GM21390 (cell line): ENCODE results near the gene EFCAB3.
"Not testable (repeated sequence)": the region's sequence is repeated elsewhere in the genome, so short reads cannot be mapped to it uniquely, and the experiment has no call there.

ENCODE experiments used
- ATAC-seq: cut with Tn5 transposase; IDR thresholded peaks from one replicate; pipeline ENCODE4 v1.9.1; 2021; ENCODE audit not compliant: unreplicated experiment

EFCAB3 gene

DNA sequence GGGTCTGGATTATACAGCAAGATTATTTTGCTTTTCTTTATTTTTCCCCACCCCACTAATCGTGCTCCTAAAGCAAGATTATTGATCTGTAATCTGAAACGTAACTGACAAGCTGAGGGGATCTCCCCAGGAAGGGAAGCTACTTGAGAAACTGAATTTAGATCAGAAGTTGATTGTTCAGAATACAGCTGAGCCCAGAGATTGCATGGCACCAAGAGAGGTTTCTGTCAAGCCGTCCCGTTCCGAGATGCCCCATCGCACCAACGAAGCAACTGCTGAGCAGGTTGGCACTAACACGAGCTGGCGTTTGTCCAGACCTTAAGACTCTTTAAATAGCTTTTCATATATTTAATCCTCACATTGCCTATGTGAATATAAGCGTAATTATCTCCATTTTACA, 78.1 kb downstream of the EFCAB3 start:
- ATAC-seq: not testable (repeated sequence)

DNA sequence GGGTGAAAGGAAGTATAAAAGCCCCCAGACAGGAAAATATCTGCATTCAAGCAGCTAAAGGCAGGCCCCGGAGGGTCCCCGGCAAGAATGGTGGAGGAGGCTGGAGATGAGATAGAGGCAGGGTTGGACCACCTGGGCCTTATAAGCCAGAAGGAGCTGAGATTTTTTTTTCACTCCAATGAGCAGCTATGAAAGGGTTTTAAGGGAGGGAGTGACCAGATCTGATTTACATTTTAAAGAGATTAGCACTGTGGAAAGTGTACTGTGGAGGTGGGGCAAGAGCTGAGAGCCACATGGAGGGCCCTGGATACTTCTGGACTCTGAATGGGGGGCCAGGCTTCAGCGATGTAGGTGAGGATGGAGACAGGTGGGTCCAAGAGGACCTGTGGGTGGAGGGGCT, 84.1 kb downstream of the EFCAB3 start:
- not testable (repeated sequence) for ATAC-seq

GRCh38 chr17:62465271-62465670, 84.9 kb downstream of the EFCAB3 start:
- ATAC-seq: not testable (repeated sequence)
